ENCODE measurements around the gene CHTF8. TPM values are rescaled to one million over a fixed set of nuclear protein-coding genes. Genes with fewer than 3 reads are reported as not detected.

CHTF8 gene
- polyA plus RNA-seq, 1 donor: 158 TPM

GRCh38 chr16:69089091-69089910, 43.1 kb downstream of the CHTF8 start:
- no peak for DNase-seq

- no peak for DNase-seq
Measured at GRCh38 chr16:69088684-69089083, 43.7 kb downstream of the CHTF8 start.

GRCh38 chr16:69087161-69087581, 45.2 kb downstream of the CHTF8 start:
- DNase-seq: no peak

GRCh38 chr16:69085032-69085695, 47.2 kb downstream of the CHTF8 start:
- DNase-seq: no peak

GRCh38 chr16:69084289-69084688, 48.1 kb downstream of the CHTF8 start:
- DNase-seq: no peak

- no peak for DNase-seq
Measured at GRCh38 chr16:69083306-69083941, 49.0 kb downstream of the CHTF8 start.

- no peak for DNase-seq
Measured at GRCh38 chr16:69079697-69080096, 52.7 kb downstream of the CHTF8 start.

- no peak for DNase-seq
Measured at GRCh38 chr16:69078073-69078472, 54.3 kb downstream of the CHTF8 start.

- DNase-seq: no peak
Measured at GRCh38 chr16:69077251-69077650, 55.1 kb downstream of the CHTF8 start.

- DNase-seq: no peak
Measured at GRCh38 chr16:69073181-69073702, 59.1 kb downstream of the CHTF8 start.

GRCh38 chr16:69072640-69072974, 59.8 kb downstream of the CHTF8 start:
- no peak for DNase-seq

GRCh38 chr16:69071036-69071435, 61.4 kb downstream of the CHTF8 start:
- no peak for DNase-seq

- no peak for DNase-seq
Measured at GRCh38 chr16:69069504-69069903, 62.9 kb downstream of the CHTF8 start.

Other genes starting within 250 kb of the CHTF8 start
- 4.2 TPM for gene HAS3, start 26.9 kb downstream of the CHTF8 start, polyA plus RNA-seq (ENCODE audit: insufficient read length)
- gene UTP4, start 61 bp upstream of the CHTF8 start, polyA plus RNA-seq (ENCODE audit: insufficient read length): 64.8 TPM
- 14.8 TPM for gene SNTB2, start 54.6 kb upstream of the CHTF8 start, polyA plus RNA-seq (ENCODE audit: insufficient read length)
- gene VPS4A, start 178.8 kb upstream of the CHTF8 start, polyA plus RNA-seq (ENCODE audit: insufficient read length): 52.9 TPM
- 2.9 TPM for gene PDF, start 198.0 kb upstream of the CHTF8 start, polyA plus RNA-seq (ENCODE audit: insufficient read length)
- gene COG8, start 207.0 kb upstream of the CHTF8 start, polyA plus RNA-seq (ENCODE audit: insufficient read length): 39.5 TPM
- gene NIP7, start 207.2 kb upstream of the CHTF8 start, polyA plus RNA-seq (ENCODE audit: insufficient read length): 38.9 TPM
- gene TMED6, start 219.2 kb upstream of the CHTF8 start, polyA plus RNA-seq (ENCODE audit: insufficient read length): 2.6 TPM

Data from left kidney (tissue), 2 donors.